GM19193 (cell line): Measurements from ENCODE around the gene ZSCAN10.

Experiments
- POLR2A ChIP-seq: IDR thresholded peaks from 4 replicates; pipeline ENCODE4 v1.6.1; 2011; ENCODE audit not compliant: insufficient read depth, insufficient read length; ENCODE audit errors: extremely low read depth

ZSCAN10 gene

GRCh38 chr16:3063625-3064386 is 35.3 kb downstream of the ZSCAN10 start:
- TF ChIP-seq POLR2A: no peak

DNA sequence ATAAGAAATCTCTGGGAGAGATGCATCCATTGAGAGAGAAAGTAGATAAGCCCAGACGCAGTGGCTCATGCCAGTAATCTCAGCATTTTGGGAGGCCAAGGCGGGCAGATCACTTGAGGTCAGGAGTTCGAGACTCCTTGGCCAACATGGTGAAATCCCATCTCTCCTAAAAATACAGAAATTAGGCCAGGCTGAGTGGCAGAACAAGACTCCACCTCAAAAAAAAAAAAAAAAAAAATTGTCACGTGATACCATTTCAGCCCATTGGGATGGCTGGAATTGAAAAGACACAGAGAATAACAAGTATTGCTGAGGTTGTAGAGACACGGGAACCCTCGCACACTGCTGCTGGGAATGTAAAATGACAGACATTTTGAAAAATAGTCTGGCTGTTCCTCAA is 36.5 kb downstream of the ZSCAN10 start:
- no peak for TF ChIP-seq POLR2A

- TF ChIP-seq POLR2A: no peak
Observed at GRCh38 chr16:3060339-3061127, 38.6 kb downstream of the ZSCAN10 start.

DNA sequence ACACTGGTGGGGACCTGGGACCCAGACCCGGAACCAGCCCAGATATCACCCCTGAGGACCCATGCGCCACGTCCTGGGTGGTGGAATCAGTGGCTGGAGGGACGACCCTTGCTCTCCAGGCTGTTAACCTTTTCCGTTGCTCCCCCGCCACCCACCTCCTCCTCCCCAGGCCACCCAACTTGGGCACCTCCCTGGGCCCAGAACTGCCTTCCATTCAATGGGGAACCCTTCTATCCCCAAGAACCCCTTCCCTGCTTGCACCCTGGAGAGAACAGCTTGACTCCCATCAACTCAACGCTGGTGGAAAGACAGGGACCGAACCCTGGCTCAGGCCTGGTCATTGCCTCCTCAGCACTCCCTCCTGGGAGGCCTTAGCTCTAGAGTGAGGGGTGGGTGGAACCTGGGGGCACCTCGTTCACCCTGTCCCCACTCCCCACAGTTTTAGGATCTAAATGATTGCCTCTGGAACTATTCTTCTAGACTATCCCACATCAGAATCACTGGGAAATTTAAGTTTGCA is 39.3 kb downstream of the ZSCAN10 start:
- no peak for TF ChIP-seq POLR2A

DNA sequence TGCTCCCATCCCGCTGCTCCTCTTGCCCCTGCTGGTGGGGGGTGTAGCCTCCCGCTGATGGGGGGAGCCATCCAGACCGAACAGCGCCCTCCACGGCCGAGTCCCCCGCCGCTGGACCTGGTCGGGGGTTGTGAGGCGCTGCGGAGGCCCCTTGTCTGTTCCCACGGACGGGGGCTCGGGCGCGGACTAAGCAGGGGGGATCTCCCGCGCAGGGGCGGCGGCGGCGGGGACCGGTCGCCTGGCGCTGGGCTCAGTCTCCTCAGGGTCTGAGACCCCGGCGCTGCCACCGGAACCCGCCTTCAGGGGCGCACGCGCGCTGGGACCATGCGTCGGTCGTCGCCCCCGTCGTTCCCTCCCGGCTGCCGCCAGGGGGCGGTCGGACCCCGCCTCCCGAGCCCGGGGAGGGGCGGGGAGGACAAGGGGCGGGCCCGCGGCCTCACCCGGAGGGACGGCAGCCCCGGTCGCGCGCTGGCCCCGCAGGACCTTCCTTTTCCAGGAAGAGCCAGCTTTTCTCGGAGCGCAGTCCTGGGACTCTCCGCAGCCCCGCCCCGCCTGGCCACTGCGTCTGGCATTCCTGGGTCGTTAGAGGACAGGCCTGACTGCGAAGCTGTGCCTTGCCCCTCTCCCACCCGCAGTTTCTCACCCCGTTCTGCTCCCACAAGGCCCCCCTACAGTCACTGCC is 39.9 kb downstream of the ZSCAN10 start:
- TF ChIP-seq POLR2A: peak; percentile 42

- TF ChIP-seq POLR2A: no peak
Observed at GRCh38 chr16:3058139-3059030, 40.7 kb downstream of the ZSCAN10 start.

- TF ChIP-seq POLR2A: no peak
Observed at GRCh38 chr16:3057181-3058138, 41.6 kb downstream of the ZSCAN10 start.

GRCh38 chr16:3056336-3057180 is 42.5 kb downstream of the ZSCAN10 start:
- TF ChIP-seq POLR2A: no peak

GRCh38 chr16:3054965-3055733 is 43.9 kb downstream of the ZSCAN10 start:
- TF ChIP-seq POLR2A: no peak

DNA sequence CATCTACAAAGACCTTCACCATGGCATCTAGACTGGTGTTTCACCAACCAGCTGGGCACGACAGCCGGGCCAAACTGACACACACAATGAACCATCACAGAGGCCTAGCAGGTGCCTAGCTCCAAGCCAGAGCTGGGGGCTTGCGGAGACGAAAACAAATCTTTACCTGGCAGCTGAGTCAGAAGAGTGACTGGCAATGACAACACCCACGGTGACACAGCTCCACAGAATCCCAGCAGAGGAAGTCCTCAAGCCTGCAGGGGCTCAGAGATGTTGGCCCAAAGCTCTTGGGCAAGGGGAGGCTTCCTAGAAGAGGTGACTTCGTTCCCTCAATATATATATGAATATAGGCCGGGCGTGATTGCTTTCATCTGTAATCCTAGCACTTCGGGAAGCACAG is 47.6 kb downstream of the ZSCAN10 start:
- no peak for TF ChIP-seq POLR2A

DNA sequence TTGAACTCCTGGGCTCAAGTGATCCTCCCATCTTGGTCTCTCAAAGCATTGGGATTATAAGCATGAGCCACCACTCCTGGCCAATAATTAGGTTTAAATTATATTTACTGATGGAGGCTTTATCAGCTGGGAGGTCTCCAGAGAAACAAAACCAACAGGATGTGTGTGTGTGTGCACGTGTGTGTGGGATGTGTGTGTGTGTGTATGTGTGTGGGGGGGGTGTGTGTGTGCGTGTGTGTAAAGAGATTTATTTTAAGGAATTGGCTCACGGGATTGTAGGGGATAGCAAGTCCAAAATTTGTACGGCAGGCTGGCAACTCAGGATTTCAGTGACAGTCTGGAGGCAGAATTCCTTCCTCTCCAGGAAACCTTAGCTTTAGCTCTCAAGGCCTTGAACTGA is 48.1 kb downstream of the ZSCAN10 start:
- TF ChIP-seq POLR2A: no peak

DNA sequence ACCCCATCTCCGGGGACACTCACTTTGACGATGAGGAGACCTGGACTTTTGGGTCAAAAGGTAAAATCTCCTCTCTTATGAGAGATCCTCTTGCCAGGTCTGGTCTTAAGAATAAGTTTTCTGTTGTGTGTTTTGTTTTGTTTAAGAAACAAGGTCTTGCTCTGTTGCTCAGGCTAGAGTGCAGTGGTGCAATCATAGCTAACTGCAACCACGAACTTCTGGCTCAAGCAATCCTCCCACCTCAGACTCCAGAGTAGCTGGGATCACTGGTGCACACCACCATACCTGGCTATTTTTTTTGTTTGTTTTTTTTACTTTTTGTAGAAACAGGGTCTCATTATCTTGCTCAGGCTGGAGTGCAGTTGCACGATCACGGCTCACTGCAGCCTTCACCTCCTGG is 48.6 kb downstream of the ZSCAN10 start:
- TF ChIP-seq POLR2A: no peak

DNA sequence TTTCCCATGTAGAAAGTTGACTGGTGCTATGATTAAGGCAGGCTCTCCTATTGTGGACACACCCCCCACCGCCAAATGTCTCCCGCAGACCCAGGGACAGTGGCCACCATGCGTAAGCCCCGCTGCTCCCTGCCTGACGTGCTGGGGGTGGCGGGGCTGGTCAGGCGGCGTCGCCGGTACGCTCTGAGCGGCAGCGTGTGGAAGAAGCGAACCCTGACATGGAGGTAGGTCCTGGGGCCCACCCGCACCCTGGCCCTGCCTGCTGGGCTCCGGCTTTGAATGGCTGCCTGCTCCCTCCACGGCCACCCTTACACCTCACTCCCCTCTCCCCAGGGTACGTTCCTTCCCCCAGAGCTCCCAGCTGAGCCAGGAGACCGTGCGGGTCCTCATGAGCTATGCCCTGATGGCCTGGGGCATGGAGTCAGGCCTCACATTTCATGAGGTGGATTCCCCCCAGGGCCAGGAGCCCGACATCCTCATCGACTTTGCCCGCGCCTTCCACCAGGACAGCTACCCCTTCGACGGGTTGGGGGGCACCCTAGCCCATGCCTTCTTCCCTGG is 49.1 kb downstream of the ZSCAN10 start:
- no peak for TF ChIP-seq POLR2A
